Lower lobe of right lung (tissue), 2 donors: ENCODE data around the gene ZNF438. TPM values are rescaled to one million over a fixed set of nuclear protein-coding genes. Genes with fewer than 3 reads are reported as not detected.

ENCODE experiments used
- ATAC-seq, 2 donors: fragments of 200-7000 bp; cut with Tn5 transposase; one replicate each; pipeline ENCODE4 v1.9.1; 2020 to 2022; ENCODE audit warnings: mild to moderate bottlenecking in 2 of 2, moderate library complexity in 2 of 2
- DNase-seq: peaks from one replicate; pipeline ENCODE4 v3.0.0-alpha.2; 2020
- H3K27ac ChIP-seq: fragments of 200-600 bp; one replicate; pipeline ENCODE4 v1.8.0; 2022
- H3K27me3 ChIP-seq: fragments of 200-600 bp; one replicate; pipeline ENCODE4 v1.8.0; 2022; ENCODE audit warnings: low read depth
- H3K36me3 ChIP-seq: fragments of 200-600 bp; one replicate; pipeline ENCODE4 v1.8.0; 2022; ENCODE audit warnings: mild to moderate bottlenecking
- H3K4me1 ChIP-seq: fragments of 200-600 bp; one replicate; pipeline ENCODE4 v1.8.0; 2022
- H3K4me3 ChIP-seq: fragments of 200-600 bp; one replicate; pipeline ENCODE4 v1.8.0; 2022; ENCODE audit warnings: mild to moderate bottlenecking
- H3K9me3 ChIP-seq: fragments of 200-600 bp; one replicate; pipeline ENCODE4 v1.8.0; 2022
- intact Hi-C: fragments of 100-400 bp; cut with DNase I; formaldehyde crosslinking; loops from one replicate; pipeline ENCODE4 v1.11.0; 2022
- total RNA-seq: library from RNA; stranded (reverse); fragmentation: NEBNext Ultra II Directional; extraction: Animal tissue kit (Norgen Biotek cat#: 25700); gene quantifications from one replicate; pipeline ENCODE4 v1.2.1, GENCODE V29; 2021
- TF ChIP-seq, protein P1 (sequence below): fragments of 200-600 bp; IDR thresholded peaks from one replicate; pipeline ENCODE4 v1.8.0; 2022; ENCODE audit warnings: antibody characterized with exemption, mild to moderate bottlenecking
- donor health status: DM: no; HTN: yes; CAD: no; lungs with severe emphysema.

ZNF438 gene
- total RNA-seq, 1 donor from 2014 or later: 15.2 TPM

DNA sequence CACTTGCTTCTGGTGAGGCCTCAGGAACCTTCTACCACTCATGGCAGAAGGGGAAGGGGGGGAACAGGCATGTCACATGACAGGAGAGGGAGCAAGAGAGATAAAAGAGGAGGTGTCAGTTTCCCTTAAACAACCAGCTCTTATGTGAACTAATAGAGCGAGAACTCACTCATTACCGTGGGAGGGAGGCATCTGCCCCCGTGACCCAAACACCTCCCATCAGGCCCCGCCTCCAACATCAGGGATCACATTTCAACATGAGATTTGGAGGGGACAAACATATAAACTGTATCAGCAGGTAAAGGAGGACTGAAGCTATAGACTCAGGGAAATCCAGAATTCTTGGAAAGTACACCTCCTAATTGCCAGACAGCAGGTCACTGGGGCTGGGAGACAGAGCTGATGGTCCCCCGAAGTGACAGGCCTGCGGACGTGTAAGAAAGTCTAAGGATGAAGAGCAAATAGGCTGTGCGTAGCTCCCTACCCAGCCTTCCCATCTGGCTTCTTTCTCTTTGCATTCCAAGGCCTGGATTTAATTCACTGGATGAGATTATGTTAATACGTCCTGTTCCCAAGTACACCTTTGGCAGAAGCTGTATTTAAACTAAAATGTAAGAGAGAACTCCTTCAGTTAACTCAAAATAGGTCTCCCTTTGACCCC, 215.4 kb downstream of the ZNF438 start:
- ATAC-seq: no peak
- intact Hi-C loops: no loop called here
- no peaks in the 10 kb centered on the region for H3K9me3 ChIP-seq
- no peaks in the 10 kb centered on the region for H3K27me3 ChIP-seq
- no peak overlapping the region for H3K4me3 ChIP-seq
- no peaks in the 10 kb centered on the region for H3K36me3 ChIP-seq
- no peak for DNase-seq
- H3K4me1 ChIP-seq: peaks cover 40% of the 10 kb centered on the region
- TF ChIP-seq, protein P1, sequence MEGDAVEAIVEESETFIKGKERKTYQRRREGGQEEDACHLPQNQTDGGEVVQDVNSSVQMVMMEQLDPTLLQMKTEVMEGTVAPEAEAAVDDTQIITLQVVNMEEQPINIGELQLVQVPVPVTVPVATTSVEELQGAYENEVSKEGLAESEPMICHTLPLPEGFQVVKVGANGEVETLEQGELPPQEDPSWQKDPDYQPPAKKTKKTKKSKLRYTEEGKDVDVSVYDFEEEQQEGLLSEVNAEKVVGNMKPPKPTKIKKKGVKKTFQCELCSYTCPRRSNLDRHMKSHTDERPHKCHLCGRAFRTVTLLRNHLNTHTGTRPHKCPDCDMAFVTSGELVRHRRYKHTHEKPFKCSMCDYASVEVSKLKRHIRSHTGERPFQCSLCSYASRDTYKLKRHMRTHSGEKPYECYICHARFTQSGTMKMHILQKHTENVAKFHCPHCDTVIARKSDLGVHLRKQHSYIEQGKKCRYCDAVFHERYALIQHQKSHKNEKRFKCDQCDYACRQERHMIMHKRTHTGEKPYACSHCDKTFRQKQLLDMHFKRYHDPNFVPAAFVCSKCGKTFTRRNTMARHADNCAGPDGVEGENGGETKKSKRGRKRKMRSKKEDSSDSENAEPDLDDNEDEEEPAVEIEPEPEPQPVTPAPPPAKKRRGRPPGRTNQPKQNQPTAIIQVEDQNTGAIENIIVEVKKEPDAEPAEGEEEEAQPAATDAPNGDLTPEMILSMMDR: no peak
- no peak overlapping the region for H3K27ac ChIP-seq

DNA sequence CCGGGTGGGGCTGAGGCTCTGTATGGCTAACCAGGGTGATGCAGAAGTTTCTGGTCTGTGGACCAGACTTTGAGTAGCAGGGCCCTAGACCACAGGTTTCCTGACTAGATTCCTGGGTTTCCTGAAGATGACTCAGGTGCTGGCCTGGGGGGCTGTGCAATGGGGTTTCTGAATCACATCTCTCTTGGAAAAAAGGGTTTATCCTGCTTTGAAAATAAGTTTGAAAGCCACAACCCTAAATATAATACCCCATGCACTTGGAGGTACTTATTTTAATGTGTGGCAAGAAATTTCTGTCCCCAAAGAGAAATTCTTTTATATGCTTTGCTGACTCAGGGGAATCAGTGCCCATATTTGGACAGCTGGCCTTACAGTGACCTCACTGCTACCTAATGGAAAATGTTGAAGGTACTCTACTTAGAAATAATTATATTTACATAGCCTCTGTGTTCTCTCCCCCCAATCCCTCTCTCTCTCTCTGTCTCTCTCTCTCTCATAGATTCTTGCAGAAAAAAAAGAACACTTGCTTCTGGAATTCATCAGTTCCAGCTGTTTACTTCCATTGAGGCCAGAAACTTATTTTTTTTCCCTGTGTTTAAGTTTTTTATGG, 217.7 kb downstream of the ZNF438 start:
- Histone ChIP-seq H3K4me3 (no peak overlapping the region), H3K36me3 (no peaks in the 10 kb centered on the region), H3K9me3 (no peaks in the 10 kb centered on the region), H3K27me3 (no peaks in the 10 kb centered on the region), H3K27ac (no peak overlapping the region), H3K4me1 (peaks cover 32% of the 10 kb centered on the region)
- DNase-seq (no peak), ATAC-seq (no peak)
- intact Hi-C loops: no loop called here
- TF ChIP-seq, protein P1: no peak

DNA sequence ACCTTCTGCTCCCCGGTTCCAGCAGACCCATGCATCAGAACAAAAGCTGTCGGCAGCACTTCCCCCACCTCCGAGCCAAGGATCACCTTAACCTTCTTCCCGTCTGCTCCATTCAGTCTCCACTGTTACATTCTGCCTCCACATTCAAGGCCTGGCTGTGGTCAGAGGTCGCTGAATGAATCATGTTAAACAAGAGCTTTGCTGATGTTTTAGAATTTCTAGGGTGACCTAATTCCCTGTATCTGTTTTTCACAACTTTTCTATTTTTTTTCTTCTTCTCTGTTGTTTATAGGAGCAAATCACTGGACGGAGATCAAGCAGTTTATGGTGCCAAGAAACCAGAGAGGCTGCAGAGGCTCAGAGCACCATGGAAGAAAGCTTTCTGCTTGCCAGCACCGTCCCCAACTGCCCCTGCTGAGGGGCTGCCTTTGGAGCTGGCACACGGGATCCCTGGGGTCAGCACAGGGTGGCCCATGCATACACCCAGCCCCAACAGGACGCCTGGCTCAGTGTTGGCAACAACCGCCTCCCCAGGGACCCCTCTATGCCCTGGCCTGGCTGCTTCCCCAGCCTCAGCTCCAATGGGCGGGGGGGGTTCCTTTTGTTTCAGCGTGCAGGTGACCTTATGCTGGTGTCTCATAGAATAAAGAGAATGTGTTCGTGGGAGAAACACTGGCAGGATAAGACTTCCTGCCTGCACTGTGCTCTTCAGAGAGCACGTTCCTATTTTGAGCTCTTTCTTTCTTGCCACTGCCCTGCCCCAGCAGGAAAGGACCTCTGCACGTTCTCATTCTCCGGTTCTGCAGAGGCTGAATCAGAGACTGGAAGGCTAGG, 219.4 kb downstream of the ZNF438 start:
- no peak overlapping the region for H3K4me3 ChIP-seq
- TF ChIP-seq, protein P1: no peak
- H3K36me3 ChIP-seq: no peaks in the 10 kb centered on the region
- DNase-seq (no peak), ATAC-seq (peak; percentile 26 to 41)
- H3K27ac ChIP-seq: peak overlapping the region; percentile 59
- H3K9me3 ChIP-seq: no peaks in the 10 kb centered on the region
- intact Hi-C loops: no loop called here
- H3K4me1 ChIP-seq: peaks cover 32% of the 10 kb centered on the region
- no peaks in the 10 kb centered on the region for H3K27me3 ChIP-seq

DNA sequence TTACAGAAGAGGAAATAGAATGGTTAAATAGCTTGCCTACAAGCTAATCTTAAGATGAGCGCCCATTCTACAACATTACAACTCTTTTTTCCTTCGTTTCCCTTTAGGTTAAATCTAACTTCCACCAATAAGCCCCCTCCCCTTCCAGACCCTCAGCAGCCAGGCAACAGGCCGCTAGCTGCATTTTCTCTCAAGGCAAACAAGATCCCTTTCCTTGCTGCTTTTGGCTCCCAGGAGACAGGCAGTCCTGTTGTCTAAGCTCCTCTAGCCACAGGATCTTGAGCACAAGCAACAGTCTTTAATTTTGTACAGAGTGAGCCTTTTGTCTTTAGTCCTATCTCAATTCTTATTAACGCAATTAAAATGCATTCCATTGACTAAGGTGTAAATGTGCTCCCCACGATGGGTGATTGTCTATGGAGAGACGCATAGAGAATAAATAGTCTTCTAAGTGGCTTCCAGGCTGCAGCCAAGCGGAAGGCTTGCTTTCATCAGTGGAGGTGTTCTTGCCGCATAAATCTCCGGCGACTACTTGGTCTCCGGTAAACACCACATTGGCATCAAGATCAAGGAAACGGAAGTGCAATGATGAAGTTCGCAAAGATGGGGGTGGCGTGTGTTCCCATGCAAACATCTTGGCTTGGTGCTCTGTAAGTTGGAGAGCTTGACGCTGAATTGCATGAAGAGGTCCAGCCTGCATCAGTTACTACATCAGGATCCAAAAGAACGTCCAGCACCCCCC, 220.2 kb downstream of the ZNF438 start:
- H3K27ac ChIP-seq: peak overlapping the region; percentile 59
- TF ChIP-seq, protein P1: no peak
- no peaks in the 10 kb centered on the region for H3K27me3 ChIP-seq
- no peaks in the 10 kb centered on the region for H3K36me3 ChIP-seq
- peak in 1 of 2 donors; percentile 8 for ATAC-seq
- intact Hi-C loops: no loop called here
- H3K4me3 ChIP-seq: no peak overlapping the region
- H3K9me3 ChIP-seq: no peaks in the 10 kb centered on the region
- H3K4me1 ChIP-seq: peaks cover 32% of the 10 kb centered on the region
- DNase-seq: no peak

DNA sequence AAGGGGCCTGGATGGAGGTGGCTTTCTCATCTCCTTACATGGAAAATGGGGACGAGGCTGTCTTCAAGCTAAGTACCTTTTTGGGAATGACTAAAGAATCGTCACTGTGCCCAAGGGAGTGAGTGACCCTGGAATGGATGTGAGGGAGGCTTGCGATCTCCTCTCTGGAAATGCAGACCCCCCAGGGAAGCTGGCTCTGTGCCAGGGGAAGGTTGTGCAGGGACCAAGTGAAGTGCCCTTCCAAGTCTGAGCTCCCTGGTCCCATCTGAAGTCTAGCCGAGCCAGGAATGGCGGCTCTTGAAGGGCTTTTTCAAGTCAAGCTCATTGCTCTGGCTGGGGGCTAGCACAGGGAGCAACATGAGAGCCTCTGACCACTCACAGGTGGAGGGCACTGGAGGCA, 221.2 kb downstream of the ZNF438 start:
- no peak overlapping the region for H3K27ac ChIP-seq
- TF ChIP-seq, protein P1: no peak
- H3K4me1 ChIP-seq: peaks cover 32% of the 10 kb centered on the region
- ATAC-seq: no peak
- H3K36me3 ChIP-seq: no peaks in the 10 kb centered on the region
- no peak overlapping the region for H3K4me3 ChIP-seq
- H3K27me3 ChIP-seq: no peaks in the 10 kb centered on the region
- H3K9me3 ChIP-seq: no peaks in the 10 kb centered on the region
- intact Hi-C loops: no loop called here
- no peak for DNase-seq
